ENCODE measurements around the gene SYVN1.

SYVN1 gene

DNA sequence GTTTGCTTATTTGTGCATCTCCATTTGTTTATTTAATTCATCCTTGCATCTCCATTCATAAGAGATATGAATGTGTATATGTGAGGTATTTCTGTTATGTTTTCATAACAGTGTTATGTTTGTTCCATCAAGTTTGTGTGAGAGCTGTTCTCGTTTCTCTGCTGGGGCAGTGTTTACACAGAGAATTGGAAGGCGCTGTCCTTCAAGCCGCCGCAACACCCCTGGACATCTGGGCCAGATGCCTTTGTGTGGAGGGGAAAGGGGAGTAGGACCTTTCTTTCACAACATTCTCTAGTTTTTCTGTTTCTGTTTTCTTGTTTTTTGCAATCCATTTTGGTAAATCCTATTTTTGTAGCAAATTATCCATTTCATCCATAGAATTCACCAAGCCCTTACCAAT, 29.7 kb downstream of the SYVN1 start:
- no peak overlapping the region for H3K27ac ChIP-seq (ENCODE audit: extremely low read depth, low read depth, low read length)
- peaks cover 23% of the 10 kb centered on the region for H3K4me1 ChIP-seq (ENCODE audit: control insufficient read depth, insufficient read depth, low read length)
- no peak overlapping the region for H3K4me3 ChIP-seq (ENCODE audit: low read depth, low read length)
- no peak for TF ChIP-seq BCL11B (tag by site-specific recombination; IDR thresholded peaks at IDR 0.05; ENCODE audit: low read depth)
- no peak for TF ChIP-seq ZNF585B (tag by site-specific recombination; IDR thresholded peaks at IDR 0.05)
- no peak for TF ChIP-seq HOXC10 (CRISPR knock-in tag; IDR thresholded peaks at IDR 0.05)
- TF ChIP-seq ZNF132 (tag by site-specific recombination; IDR thresholded peaks at IDR 0.05; ENCODE audit: borderline replicate concordance), result no peak
- TF ChIP-seq ZNF114 (tag by site-specific recombination; IDR thresholded peaks at IDR 0.05), result no peak
- no peak for TF ChIP-seq ZNF311 (tag by site-specific recombination; IDR thresholded peaks at IDR 0.05; ENCODE audit: borderline replicate concordance)
- TF ChIP-seq, protein P1, sequence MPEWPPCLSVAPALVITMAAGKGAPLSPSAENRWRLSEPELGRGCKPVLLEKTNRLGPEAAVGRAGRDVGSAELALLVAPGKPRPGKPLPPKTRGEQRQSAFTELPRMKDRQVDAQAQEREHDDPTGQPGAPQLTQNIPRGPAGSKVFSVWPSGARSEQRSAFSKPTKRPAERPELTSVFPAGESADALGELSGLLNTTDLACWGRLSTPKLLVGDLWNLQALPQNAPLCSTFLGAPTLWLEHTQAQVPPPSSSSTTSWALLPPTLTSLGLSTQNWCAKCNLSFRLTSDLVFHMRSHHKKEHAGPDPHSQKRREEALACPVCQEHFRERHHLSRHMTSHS (tag by site-specific recombination; IDR thresholded peaks at IDR 0.05), result no peak
- TF ChIP-seq ZNF169 (tag by site-specific recombination; IDR thresholded peaks at IDR 0.05), result no peak
- POLR2A ChIA-PET, result interaction anchor here (0.6 to 4.1 kb wide), 3 partner anchors 7 to 30 kb away, joined by 6 to 12 read pairs (median 6); partner anchors contain the start of genes FAU, MRPL49 and TM7SF2
- H3K36me3 ChIP-seq (ENCODE audit: control insufficient read depth in 2 of 2, insufficient read depth in 1 of 2, low read length in 2 of 2), result peaks cover 0 to 29% of the 10 kb centered on the region in 2 experiments; a peak in 2 of 3 replicates
- no peaks in the 10 kb centered on the region for H3K9me3 ChIP-seq (ENCODE audit: control insufficient read depth, insufficient read depth, low read depth, low read length)
- CTCF ChIA-PET, result interaction anchor here (8.8 kb wide), 1 partner anchor 7 kb away, joined by 110 read pairs; the partner anchor contains the start of gene TM7SF2

DNA sequence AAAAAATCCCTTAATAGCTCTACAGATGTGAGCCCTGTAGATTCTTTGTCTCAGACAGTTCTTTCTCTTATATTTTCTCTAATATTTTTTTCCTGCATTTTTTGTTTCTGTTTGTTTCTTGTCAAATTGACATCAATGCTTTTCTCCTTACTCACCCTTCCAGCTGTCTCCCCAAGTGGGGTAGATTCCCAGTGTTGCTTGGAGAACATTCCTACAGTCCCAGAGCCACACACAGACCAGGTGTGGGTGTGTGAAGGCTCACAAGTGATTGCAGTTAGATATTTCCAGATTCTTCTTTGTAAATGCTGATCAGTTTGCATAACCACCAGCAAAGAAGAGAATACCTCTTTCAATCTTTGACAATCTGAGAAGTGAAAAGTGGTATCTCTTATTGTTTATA, 30.8 kb downstream of the SYVN1 start:
- Histone ChIP-seq H3K27ac (ENCODE audit: extremely low read depth, low read depth, low read length) (no peak overlapping the region), H3K4me1 (ENCODE audit: control insufficient read depth, insufficient read depth, low read length) (peaks cover 23% of the 10 kb centered on the region), H3K36me3 (ENCODE audit: control insufficient read depth in 2 of 2, insufficient read depth in 1 of 2, low read length in 2 of 2) (peaks cover 0 to 21% of the 10 kb centered on the region in 2 experiments; a peak in 2 of 3 replicates), H3K4me3 (ENCODE audit: low read depth, low read length) (no peak overlapping the region), H3K9me3 (ENCODE audit: control insufficient read depth, insufficient read depth, low read depth, low read length) (no peaks in the 10 kb centered on the region)
- TF ChIP-seq GLIS1 (tag by site-specific recombination; IDR thresholded peaks at IDR 0.05), result peak; percentile 14; the same call in 1 of the 2 replicates
- no peak for TF ChIP-seq ZNF48 (tag by site-specific recombination; IDR thresholded peaks at IDR 0.05)
- POLR2A ChIA-PET, result interaction anchor here (0.7 to 4.1 kb wide), 3 partner anchors 8 to 14 kb away, joined by 4 to 12 read pairs (median 4); partner anchors contain the start of genes TM7SF2 and ZNHIT2
- CTCF ChIA-PET, result interaction anchor here (0.6 to 8.8 kb wide), 5 partner anchors 9 to 244 kb away, joined by 3 to 110 read pairs (median 3); partner anchors contain the start of gene TM7SF2

DNA sequence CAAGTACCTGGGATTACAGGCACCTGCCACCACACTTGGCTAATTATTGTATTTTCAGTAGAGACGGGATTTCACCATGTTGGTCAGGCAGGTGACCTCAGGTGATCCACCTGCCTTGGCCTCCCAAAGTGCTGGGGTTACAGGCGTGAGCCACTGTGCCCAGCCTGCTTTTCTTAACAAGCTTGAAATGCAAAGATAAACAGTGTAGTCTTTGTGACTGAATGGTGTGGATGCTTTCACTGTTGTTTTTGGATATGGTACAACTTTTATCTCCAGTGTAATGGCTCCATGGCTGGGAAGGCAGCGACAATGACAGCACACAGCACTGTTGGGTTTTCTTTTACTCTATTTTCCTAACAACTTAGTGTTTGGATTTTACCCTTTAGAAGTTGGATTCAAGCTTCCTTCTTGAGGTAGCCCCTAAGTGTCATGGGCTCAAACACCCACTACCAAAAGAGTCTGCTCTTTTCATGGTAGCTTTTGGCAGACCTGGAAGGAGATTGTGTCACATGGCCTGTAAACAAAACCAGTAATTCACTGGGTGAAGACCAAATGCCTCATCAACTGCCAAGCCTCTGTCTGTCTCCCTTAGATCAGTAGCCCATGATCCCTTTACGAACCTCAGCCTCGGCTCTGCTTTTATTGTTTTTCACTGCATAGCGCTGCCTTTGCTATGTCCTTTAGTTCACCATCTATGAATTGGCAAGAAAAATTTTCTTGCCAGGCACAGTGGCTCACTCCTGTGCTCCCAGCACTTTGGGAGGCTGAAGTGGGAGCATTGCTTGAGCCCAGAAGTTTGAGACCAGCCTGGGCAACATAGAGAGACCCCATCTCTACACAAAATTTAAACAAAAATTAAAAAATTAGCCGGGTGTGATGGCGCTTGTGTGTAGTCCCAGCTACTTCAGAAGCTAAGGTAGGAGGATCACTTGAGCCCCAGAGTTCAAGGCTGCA, 31.9 kb downstream of the SYVN1 start:
- ChIA-PET POLR2A (interaction anchor here (0.7 to 4.1 kb wide), 7 partner anchors 10 to 160 kb away, joined by 3 to 12 read pairs (median 4); partner anchors contain the start of genes CDCA5, FAU, MRPL49 and POLA2), CTCF (interaction anchor here (0.6 to 8.8 kb wide), 5 partner anchors 10 to 119 kb away, joined by 3 to 110 read pairs (median 4); partner anchors contain the start of gene TM7SF2)
- Histone ChIP-seq H3K4me3 (ENCODE audit: low read depth, low read length) (no peak overlapping the region), H3K36me3 (ENCODE audit: control insufficient read depth in 2 of 2, insufficient read depth in 1 of 2, low read length in 2 of 2) (peaks cover 0 to 17% of the 10 kb centered on the region in 2 experiments; a peak in 2 of 3 replicates), H3K9me3 (ENCODE audit: control insufficient read depth, insufficient read depth, low read depth, low read length) (no peaks in the 10 kb centered on the region), H3K4me1 (ENCODE audit: control insufficient read depth, insufficient read depth, low read length) (peaks cover 23% of the 10 kb centered on the region), H3K27ac (ENCODE audit: extremely low read depth, low read depth, low read length) (peak overlapping the region; percentile 61)
- TF ChIP-seq ZNF48 (tag by site-specific recombination; IDR thresholded peaks at IDR 0.05), result no peak
- no peak for TF ChIP-seq ZNF514 (tag by site-specific recombination; IDR thresholded peaks at IDR 0.05)
- TF ChIP-seq ZNF658 (tag by site-specific recombination; IDR thresholded peaks at IDR 0.05), result no peak
- TF ChIP-seq, protein P2, sequence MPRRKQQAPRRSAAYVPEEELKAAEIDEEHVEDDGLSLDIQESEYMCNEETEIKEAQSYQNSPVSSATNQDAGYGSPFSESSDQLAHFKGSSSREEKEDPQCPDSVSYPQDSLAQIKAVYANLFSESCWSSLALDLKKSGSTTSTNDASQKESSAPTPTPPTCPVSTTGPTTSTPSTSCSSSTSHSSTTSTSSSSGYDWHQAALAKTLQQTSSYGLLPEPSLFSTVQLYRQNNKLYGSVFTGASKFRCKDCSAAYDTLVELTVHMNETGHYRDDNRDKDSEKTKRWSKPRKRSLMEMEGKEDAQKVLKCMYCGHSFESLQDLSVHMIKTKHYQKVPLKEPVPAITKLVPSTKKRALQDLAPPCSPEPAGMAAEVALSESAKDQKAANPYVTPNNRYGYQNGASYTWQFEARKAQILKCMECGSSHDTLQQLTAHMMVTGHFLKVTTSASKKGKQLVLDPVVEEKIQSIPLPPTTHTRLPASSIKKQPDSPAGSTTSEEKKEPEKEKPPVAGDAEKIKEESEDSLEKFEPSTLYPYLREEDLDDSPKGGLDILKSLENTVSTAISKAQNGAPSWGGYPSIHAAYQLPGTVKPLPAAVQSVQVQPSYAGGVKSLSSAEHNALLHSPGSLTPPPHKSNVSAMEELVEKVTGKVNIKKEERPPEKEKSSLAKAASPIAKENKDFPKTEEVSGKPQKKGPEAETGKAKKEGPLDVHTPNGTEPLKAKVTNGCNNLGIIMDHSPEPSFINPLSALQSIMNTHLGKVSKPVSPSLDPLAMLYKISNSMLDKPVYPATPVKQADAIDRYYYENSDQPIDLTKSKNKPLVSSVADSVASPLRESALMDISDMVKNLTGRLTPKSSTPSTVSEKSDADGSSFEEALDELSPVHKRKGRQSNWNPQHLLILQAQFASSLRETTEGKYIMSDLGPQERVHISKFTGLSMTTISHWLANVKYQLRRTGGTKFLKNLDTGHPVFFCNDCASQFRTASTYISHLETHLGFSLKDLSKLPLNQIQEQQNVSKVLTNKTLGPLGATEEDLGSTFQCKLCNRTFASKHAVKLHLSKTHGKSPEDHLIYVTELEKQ (tag by site-specific recombination; IDR thresholded peaks at IDR 0.05; ENCODE audit: borderline replicate concordance), result peak; percentile 36; the same call in 1 of the 2 replicates
- TF ChIP-seq ZNF558 (tag by site-specific recombination; IDR thresholded peaks at IDR 0.05), result no peak
- TF ChIP-seq, protein P3, sequence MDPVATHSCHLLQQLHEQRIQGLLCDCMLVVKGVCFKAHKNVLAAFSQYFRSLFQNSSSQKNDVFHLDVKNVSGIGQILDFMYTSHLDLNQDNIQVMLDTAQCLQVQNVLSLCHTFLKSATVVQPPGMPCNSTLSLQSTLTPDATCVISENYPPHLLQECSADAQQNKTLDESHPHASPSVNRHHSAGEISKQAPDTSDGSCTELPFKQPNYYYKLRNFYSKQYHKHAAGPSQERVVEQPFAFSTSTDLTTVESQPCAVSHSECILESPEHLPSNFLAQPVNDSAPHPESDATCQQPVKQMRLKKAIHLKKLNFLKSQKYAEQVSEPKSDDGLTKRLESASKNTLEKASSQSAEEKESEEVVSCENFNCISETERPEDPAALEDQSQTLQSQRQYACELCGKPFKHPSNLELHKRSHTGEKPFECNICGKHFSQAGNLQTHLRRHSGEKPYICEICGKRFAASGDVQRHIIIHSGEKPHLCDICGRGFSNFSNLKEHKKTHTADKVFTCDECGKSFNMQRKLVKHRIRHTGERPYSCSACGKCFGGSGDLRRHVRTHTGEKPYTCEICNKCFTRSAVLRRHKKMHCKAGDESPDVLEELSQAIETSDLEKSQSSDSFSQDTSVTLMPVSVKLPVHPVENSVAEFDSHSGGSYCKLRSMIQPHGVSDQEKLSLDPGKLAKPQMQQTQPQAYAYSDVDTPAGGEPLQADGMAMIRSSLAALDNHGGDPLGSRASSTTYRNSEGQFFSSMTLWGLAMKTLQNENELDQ (tag by site-specific recombination; IDR thresholded peaks at IDR 0.05; ENCODE audit: low read depth), result no peak
- no peak for TF ChIP-seq ZNF670 (tag by site-specific recombination; IDR thresholded peaks at IDR 0.05; ENCODE audit: low read depth)
- TF ChIP-seq ZNF24 (tag by site-specific recombination; IDR thresholded peaks at IDR 0.05), result no peak; the same call in 1 of the 2 replicates
- TF ChIP-seq ZNF76 (tag by site-specific recombination; IDR thresholded peaks at IDR 0.05; ENCODE audit: borderline replicate concordance, low read depth), result no peak
- no peak for TF ChIP-seq KLF9 (tag by site-specific recombination; IDR thresholded peaks at IDR 0.05; ENCODE audit: low read depth)
- no peak for TF ChIP-seq YY1 (tag by site-specific recombination; IDR thresholded peaks at IDR 0.05)
- TF ChIP-seq, protein P4, sequence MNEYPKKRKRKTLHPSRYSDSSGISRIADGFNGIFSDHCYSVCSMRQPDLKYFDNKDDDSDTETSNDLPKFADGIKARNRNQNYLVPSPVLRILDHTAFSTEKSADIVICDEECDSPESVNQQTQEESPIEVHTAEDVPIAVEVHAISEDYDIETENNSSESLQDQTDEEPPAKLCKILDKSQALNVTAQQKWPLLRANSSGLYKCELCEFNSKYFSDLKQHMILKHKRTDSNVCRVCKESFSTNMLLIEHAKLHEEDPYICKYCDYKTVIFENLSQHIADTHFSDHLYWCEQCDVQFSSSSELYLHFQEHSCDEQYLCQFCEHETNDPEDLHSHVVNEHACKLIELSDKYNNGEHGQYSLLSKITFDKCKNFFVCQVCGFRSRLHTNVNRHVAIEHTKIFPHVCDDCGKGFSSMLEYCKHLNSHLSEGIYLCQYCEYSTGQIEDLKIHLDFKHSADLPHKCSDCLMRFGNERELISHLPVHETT (tag by site-specific recombination; IDR thresholded peaks at IDR 0.05), result no peak

All from HEK293 (cell line).